Nucleus accumbens (tissue), 56 donors: Measurements from ENCODE around the gene TTC36.
A peak's percentile ranks its signal among the peaks of the same experiment; 100 is the strongest.

Experiments used
- DNase-seq, 56 donors: peaks; one replicate each; lab custom pipeline; 2025; lab: John Stamatoyannopoulos, UW

TTC36 gene

GRCh38 chr11:118531597-118532084, 4.4 kb downstream of the TTC36 start:
- peak in 15 of 56 donors; percentile 22 to 76 (median 55) for DNase-seq

DNA sequence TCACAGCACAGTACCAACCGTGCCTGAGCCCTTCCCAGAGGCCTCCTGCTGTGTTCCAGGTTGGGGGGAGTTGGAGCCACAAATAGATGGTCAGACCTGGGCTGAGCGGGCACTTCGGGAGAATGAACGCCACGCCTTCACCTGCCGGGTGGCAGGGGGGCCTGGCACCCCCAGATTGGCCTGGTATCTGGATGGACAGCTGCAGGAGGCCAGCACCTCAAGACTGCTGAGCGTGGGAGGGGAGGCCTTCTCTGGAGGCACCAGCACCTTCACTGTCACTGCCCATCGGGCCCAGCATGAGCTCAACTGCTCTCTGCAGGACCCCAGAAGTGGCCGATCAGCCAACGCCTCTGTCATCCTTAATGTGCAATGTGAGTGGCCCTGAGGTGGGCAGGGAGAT, 4.8 kb downstream of the TTC36 start:
- DNase-seq = no peak

DNA sequence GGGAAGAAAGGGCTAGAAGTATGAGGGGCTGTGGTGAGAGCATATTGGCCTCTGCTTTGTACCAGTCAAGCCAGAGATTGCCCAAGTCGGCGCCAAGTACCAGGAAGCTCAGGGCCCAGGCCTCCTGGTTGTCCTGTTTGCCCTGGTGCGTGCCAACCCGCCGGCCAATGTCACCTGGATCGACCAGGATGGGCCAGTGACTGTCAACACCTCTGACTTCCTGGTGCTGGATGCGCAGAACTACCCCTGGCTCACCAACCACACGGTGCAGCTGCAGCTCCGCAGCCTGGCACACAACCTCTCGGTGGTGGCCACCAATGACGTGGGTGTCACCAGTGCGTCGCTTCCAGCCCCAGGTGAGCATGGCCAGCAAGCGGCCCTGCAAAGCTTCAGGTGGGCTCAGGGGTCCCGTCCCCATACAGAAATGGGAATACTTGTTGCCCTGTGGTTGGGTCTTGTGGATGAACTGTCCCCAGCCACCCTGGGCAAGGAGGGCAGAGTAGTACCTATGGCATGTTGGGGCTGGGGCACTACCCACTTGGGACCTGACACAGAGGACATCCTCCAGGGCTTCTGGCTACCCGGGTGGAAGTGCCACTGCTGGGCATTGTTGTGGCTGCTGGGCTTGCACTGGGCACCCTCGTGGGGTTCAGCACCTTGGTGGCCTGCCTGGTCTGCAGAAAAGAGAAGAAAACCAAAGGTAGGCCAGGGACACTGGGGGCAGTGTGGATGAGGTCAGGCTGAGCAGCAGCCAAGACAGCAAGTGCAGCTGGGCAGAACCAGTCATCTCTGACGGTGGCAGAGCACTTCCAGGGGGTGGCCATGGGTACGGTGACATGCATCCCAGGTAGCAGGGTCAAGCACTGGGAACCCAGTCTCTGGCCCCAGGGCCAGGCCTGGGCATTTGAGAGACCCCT, 5.8 kb downstream of the TTC36 start:
- DNase-seq = no peak

GRCh38 chr11:118533769-118534729, 6.8 kb downstream of the TTC36 start:
- DNase-seq = peak in 30 of 56 donors; percentile 8 to 55 (median 28)

GRCh38 chr11:118535261-118535660, 8.0 kb downstream of the TTC36 start:
- DNase-seq = no peak

GRCh38 chr11:118536726-118537125, 9.5 kb downstream of the TTC36 start:
- no peak for DNase-seq

GRCh38 chr11:118537409-118537980, 10.2 kb downstream of the TTC36 start:
- DNase-seq = no peak

DNA sequence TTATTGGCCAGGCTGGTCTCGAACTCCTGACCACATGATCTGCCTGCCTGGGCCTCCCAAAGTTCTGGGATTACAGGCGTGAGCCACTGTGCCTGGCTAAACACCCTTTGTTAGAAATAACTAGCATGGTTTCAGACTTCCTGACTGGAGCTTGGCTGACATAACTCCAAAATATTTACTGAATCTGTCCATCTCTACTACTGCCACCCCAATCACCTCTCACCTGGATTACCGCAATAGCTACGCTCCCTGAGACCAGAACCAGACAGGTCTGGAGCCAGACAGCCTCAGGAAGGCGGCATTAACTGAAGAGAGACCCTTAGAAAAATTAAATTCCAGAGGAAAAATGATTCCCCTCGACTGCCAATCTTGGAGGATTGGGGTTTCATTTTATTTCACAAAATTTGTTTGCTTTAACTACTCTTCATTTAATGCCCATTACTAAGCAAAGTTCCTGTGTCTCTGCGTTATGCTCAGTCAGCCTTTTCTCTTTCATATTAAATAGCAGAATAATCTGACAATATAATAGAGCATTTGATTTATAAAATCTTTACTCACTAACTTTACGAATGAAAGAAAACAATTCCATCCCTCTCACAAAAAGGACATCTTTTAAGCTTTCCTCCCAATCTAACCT, 16.9 kb downstream of the TTC36 start:
- no peak for DNase-seq

GRCh38 chr11:118544647-118545010, 17.4 kb downstream of the TTC36 start:
- no peak for DNase-seq

GRCh38 chr11:118545533-118545932, 18.3 kb downstream of the TTC36 start:
- no peak for DNase-seq

DNA sequence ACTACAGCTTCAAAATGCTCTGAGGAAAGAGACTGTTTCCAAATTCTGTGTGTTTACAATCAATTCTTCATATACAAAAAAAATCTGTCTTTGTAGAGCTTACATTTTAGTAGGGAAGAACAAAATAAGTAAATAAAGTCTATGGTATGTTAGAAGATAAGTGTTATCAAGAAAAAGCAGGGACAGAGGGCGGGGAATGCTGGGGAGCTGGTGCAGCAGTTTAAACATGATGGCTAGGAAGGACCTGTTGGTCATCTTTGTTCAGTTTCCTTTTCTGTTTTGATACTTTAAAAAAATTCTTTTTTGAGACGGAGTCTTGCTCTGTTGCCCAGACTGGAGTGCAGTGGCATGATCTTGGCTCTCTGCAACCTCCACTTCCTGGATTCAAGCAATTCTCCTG, 19.9 kb downstream of the TTC36 start:
- DNase-seq = no peak

DNA sequence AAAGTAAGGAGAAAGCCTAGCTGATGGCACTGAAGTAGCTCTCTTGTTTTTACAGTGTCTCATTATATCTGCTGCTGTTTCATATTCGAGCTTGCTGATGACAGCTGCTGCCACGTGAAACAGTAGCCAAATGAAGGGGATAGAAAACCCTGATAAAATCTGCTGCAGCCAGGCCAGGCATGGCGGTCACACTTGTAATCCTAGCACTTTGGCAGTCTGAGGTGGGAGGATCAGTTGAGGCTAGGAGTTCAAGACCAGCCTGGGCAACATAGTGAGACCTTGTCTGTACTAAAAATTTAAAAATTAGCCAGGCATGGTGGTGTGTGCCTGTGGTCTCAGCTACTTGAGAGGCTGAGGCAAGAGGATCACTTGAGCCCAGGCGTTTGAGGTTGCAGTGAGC, 25.1 kb downstream of the TTC36 start:
- DNase-seq = no peak

DNA sequence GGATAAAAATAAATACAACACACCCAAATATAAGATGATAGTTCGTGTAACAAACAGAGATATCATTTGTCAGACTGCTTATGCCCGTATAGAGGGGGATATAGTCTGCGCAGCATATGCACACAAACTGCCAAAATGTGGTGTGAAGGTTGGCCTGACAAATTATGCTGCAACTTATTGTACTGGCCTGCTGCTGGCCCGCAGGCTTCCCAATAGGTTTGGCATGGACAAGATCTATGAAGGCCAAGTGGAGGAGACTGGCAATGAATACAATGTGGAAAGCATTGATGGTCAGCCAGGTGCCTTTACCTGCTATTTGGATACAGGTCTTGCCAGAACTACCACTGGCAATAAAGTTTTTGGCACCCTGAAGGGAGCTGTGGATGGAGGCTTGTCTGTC, 33.5 kb downstream of the TTC36 start:
- no peak for DNase-seq

DNA sequence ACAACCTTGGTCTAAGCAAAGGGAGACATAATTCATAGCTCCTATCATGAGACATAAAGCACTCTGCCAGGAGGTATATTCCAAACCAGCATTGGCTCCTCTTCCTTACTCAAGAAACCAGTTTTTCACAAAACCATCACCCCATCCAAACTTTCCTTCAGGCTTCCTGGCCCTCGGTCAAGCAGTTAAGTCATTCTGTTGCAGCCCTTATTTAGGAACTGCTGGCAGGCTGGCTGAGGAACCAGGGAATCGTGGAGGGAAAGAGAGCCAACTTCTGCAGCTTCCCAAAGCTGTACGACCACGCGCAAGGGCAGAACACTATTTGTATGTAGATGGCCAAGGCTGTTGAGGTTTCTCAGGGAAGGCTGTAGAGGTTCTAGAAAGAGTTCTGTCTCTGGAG, 37.8 kb downstream of the TTC36 start:
- DNase-seq = peak in 8 of 56 donors; percentile 2 to 25 (median 8)

DNA sequence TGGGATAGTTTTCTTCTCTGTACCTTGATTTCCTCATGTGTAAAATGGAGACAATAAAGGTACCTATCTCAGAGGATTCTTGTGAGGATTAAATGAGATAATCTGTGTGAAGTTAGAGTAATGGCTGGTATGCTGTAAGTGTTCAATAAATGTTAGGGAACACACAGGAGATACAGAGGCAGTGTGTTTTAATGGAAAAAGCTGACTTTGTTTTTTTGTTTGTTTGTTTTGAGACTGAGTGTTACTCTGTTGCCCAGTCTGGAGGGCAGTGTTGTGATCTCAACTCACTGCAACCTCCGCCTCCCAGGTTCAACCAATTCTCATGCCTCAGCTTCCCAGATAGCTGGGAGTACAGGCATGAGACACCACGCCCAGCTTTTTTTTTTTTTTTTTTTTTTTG, 42.4 kb downstream of the TTC36 start:
- DNase-seq = no peak

GRCh38 chr11:118570787-118571186, 43.5 kb downstream of the TTC36 start:
- DNase-seq = no peak

DNA sequence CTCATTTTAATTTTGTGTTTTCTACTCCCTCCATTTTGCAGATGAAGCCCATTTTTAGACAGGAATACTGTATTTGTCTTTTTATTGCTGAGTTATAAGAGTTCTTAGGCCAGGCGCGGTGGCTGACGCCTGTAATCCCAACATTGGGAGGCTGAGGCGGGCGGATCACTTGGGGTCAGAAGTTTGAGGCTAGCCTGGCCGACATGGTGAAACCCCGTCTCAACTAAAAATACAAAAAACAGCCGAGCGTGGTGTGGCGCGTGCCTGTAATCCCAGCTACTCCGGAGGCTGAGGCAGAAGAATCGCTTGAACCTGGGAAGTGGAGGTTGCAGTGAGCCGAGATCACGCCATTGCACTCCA, 44.4 kb downstream of the TTC36 start:
- peak in 6 of 56 donors; percentile 3 to 54 (median 32) for DNase-seq

DNA sequence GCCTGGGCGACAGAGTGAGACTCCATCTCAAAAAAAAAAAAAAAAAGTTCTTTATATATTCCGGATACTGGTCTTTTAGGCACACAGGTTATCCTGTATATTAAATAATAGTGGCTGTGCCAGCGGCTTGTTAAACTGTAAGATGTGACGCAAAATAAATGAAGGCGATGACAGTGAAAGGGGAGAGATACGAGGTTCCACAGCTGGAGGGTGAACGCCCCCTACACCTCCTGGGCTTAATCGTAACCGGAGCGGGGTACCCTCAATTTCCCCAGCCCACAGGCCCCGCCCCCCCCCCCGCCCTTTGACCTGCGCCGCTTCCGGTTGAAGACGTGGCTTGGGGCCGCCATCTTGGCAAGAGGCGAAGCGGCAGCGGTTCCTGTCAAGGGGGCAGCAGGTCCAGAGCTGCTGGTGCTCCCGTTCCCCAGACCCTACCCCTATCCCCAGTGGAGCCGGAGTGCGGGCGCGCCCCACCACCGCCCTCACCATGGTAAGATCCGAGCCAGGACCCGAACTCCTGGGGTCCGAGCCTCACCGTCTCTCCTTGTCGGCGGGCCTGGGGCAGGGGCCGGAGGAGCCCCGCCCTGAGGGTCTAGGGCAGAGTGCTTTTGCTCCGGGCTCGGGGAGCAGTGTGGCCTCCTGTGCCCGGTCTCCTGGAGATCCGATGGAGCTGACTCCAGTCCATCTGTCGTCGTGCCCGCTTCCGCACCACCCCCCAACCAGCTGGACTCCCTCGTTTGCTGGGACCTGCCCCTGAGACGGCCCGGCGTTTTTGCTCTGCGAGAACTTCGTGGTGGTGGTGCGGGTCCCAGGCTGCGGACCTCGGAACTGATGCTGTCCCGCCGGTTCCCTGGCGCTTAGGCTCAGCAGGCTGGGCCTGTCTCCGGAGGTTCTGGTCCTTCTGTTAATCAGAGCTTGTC, 45.0 kb downstream of the TTC36 start, which contains the start of gene ARCN1:
Gene ARCN1 (plus strand): TSS at position 349 of the 920 bp plus-strand sequence. CDS start 139 bp downstream, at position 488.
- DNase-seq = peak in 55 of 56 donors; percentile 26 to 88 (median 74)

- DNase-seq = peak in 1 of 56 donors; percentile 15
These were observed 45.8 kb downstream of the TTC36 start for GRCh38 chr11:118572981-118573550.
